Colonic mucosa (tissue), 4 donors: Measurements from ENCODE around the gene LHCGR. TPM values are rescaled to one million over a fixed set of nuclear protein-coding genes. Genes with fewer than 3 reads are reported as not detected.

Experiments
- DNase-seq: peaks from one replicate; pipeline ENCODE4 v3.0.0-alpha.2; 2020
- H3K27ac ChIP-seq: fragments of 200-600 bp; one replicate; pipeline ENCODE4 v1.8.0; 2021
- H3K27me3 ChIP-seq: fragments of 200-600 bp; one replicate; pipeline ENCODE4 v1.8.0; 2021
- H3K36me3 ChIP-seq: fragments of 200-600 bp; one replicate; pipeline ENCODE4 v1.8.0; 2021
- H3K4me1 ChIP-seq: fragments of 200-600 bp; one replicate; pipeline ENCODE4 v1.8.0; 2021; ENCODE audit warnings: mild to moderate bottlenecking
- H3K4me3 ChIP-seq: fragments of 200-600 bp; one replicate; pipeline ENCODE4 v1.8.0; 2021
- H3K9ac ChIP-seq, 2 donors: one replicate each; pipeline ENCODE4 v1.7.0; 2013; ENCODE audit warnings: control low read depth in 2 of 2, low read depth in 2 of 2, low read length in 2 of 2
- H3K9me3 ChIP-seq: fragments of 200-600 bp; one replicate; pipeline ENCODE4 v1.8.0; 2021
- intact Hi-C: fragments of 100-400 bp; cut with DNase I; formaldehyde crosslinking; loops from one replicate; pipeline ENCODE4 v1.14.1; 2022
- total RNA-seq, 2 donors: library from RNA; stranded (reverse); fragmentation: NEBNext Ultra II Directional in 1 of 2; extraction: Animal tissue kit (Norgen Biotek cat#: 25700) in 1 of 2; gene quantifications; one replicate each; pipeline ENCODE4 v1.2.1, GENCODE V29; 2021
- TF ChIP-seq, protein P1 (sequence below): fragments of 200-600 bp; IDR thresholded peaks from one replicate; pipeline ENCODE4 v1.8.0; 2022; ENCODE audit warnings: antibody characterized with exemption, mild to moderate bottlenecking
- donor health status: healthy.
- donor health status: DM: no; HTN: no; CAD: no.
- donor health status: DM: no; HTN: no; CAD: no.

Gene LHCGR
- total RNA-seq, 2 donors from 2014 or later, result not detected

GRCh38 chr2:48717846-48718245 is 37.7 kb downstream of the LHCGR start:
- Histone ChIP-seq H3K9ac (no peak overlapping the region), H3K4me3 (no peak overlapping the region), H3K9me3 (no peaks in the 10 kb centered on the region), H3K27ac (no peak overlapping the region), H3K4me1 (peaks cover 4% of the 10 kb centered on the region), H3K27me3 (no peaks in the 10 kb centered on the region), H3K36me3 (no peaks in the 10 kb centered on the region)
- intact Hi-C loops, result no loop called here
- TF ChIP-seq, protein P1, sequence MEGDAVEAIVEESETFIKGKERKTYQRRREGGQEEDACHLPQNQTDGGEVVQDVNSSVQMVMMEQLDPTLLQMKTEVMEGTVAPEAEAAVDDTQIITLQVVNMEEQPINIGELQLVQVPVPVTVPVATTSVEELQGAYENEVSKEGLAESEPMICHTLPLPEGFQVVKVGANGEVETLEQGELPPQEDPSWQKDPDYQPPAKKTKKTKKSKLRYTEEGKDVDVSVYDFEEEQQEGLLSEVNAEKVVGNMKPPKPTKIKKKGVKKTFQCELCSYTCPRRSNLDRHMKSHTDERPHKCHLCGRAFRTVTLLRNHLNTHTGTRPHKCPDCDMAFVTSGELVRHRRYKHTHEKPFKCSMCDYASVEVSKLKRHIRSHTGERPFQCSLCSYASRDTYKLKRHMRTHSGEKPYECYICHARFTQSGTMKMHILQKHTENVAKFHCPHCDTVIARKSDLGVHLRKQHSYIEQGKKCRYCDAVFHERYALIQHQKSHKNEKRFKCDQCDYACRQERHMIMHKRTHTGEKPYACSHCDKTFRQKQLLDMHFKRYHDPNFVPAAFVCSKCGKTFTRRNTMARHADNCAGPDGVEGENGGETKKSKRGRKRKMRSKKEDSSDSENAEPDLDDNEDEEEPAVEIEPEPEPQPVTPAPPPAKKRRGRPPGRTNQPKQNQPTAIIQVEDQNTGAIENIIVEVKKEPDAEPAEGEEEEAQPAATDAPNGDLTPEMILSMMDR, result no peak
- no peak for DNase-seq

DNA sequence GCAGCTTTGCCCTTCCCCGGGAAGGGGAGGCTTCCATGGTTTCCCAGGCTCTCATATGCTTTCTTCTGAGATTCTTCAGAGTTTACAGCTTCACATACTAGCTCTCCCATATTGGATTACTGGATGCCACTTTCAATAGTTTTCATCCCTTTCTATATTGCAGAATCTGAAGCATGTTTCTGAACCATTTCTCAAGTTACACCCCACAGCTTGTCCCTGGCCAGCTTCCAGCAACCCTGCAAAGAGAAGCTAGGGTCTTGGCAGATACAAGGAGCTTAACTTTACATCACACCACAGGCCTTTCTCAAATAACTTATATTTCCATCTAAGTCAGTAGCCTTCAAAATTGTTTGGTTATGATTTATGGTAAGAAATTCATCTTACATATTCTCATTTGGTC is 39.6 kb downstream of the LHCGR start:
- H3K27ac ChIP-seq, result peak overlapping the region; percentile 30
- no peaks in the 10 kb centered on the region for H3K36me3 ChIP-seq
- no peaks in the 10 kb centered on the region for H3K27me3 ChIP-seq
- DNase-seq, result no peak
- no peak overlapping the region for H3K4me3 ChIP-seq
- no peaks in the 10 kb centered on the region for H3K9me3 ChIP-seq
- TF ChIP-seq, protein P1, result no peak
- H3K9ac ChIP-seq, result no peak overlapping the region
- intact Hi-C loops, result no loop called here
- peaks cover 4% of the 10 kb centered on the region for H3K4me1 ChIP-seq

GRCh38 chr2:48715042-48715899 is 40.3 kb downstream of the LHCGR start:
- peak; percentile 91 for DNase-seq
- TF ChIP-seq, protein P1, result no peak
- Histone ChIP-seq H3K9ac (no peak overlapping the region), H3K4me3 (no peak overlapping the region), H3K4me1 (peaks cover 4% of the 10 kb centered on the region), H3K36me3 (no peaks in the 10 kb centered on the region), H3K9me3 (no peaks in the 10 kb centered on the region), H3K27me3 (no peaks in the 10 kb centered on the region), H3K27ac (peak overlapping the region; percentile 30)
- intact Hi-C loops, result no loop called here

DNA sequence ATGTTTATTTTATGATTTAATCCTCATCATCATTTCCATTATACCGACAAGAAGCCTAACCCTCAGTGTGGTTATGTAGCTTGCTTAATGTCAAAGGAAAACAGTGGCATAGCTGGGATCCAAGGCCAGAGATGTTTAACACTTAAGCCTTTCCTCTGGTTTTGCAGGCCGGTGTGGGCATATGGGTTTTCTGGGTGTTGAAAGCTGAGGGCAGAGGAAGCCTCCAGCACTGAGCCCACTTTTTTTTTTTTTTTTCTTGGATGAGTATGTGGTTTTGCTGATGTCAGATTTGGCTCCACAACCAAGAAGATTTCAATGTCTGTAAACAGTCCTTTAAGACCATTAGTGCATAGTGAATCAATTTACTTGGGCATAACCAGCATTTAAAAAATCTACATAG is 41.3 kb downstream of the LHCGR start:
- TF ChIP-seq, protein P1, result no peak
- Histone ChIP-seq H3K36me3 (no peaks in the 10 kb centered on the region), H3K27me3 (no peaks in the 10 kb centered on the region), H3K4me3 (no peak overlapping the region), H3K9me3 (no peaks in the 10 kb centered on the region), H3K4me1 (peaks cover 4% of the 10 kb centered on the region), H3K27ac (no peak overlapping the region), H3K9ac (no peak overlapping the region)
- DNase-seq, result no peak
- intact Hi-C loops, result no loop called here

DNA sequence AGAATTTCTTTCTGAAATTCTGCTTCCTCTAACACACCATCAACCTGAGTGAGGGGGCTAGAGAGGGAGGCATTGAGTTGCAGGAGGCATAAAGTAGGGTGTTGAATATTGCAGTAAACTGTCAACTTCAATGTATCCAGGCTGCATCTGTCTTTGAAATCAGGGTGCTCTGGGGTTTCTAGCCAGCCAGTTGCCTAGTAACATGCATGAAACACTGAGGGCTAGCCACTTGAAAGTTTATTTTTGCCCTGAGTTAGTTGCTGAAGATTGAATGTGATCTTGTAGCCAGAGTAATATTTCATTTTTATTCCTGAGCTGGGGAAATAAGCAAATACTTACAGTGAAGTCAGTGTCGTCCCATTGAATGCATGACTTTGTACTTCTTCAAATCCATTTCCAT is 41.9 kb downstream of the LHCGR start:
- DNase-seq, result no peak
- TF ChIP-seq, protein P1, result no peak
- Histone ChIP-seq H3K4me1 (peaks cover 4% of the 10 kb centered on the region), H3K27ac (no peak overlapping the region), H3K9me3 (no peaks in the 10 kb centered on the region), H3K4me3 (no peak overlapping the region), H3K27me3 (no peaks in the 10 kb centered on the region), H3K9ac (no peak overlapping the region), H3K36me3 (no peaks in the 10 kb centered on the region)
- intact Hi-C loops, result no loop called here
